Effector memory CD8-positive, alpha-beta T cell (primary cell): ENCODE results near the gene MSI2.
A peak's percentile ranks its signal among the peaks of the same experiment; 100 is the strongest.

ENCODE experiments used
- ATAC-seq: fragments of 150-1000 bp; cut with Tn5 transposase; replicated peaks from 2 replicates; pipeline ENCODE4 v1.10.0; 2021; ENCODE audit warnings: mild to moderate bottlenecking, moderate library complexity
- DNase-seq, 3 experiments: peaks; one replicate each; pipeline ENCODE4 v3.0.0; 2021
- H3K27ac Mint-ChIP-seq, 2 donors: one replicate each; pipeline ENCODE4 v1.8.0; 2022; ENCODE audit warnings: mild to moderate bottlenecking in 2 of 2, mixed read lengths in 2 of 2, moderate library complexity in 2 of 2
- H3K27me3 Mint-ChIP-seq, 2 donors: one replicate each; pipeline ENCODE4 v1.8.0; 2022; ENCODE audit warnings: mixed read lengths in 2 of 2
- H3K36me3 Mint-ChIP-seq: one replicate; pipeline ENCODE4 v1.8.0; 2022; ENCODE audit warnings: mild to moderate bottlenecking, moderate library complexity, mixed read lengths; ENCODE audit not compliant: insufficient read depth
- H3K4me1 Mint-ChIP-seq, 2 donors: one replicate each; pipeline ENCODE4 v1.8.0; 2022; ENCODE audit warnings: low read depth in 2 of 2, mixed read lengths in 2 of 2
- H3K4me3 Mint-ChIP-seq, 2 donors: one replicate each; pipeline ENCODE4 v1.8.0; 2022; ENCODE audit warnings: mild to moderate bottlenecking in 2 of 2, mixed read lengths in 2 of 2, moderate library complexity in 2 of 2
- H3K9me3 Mint-ChIP-seq, 2 donors: one replicate each; pipeline ENCODE4 v1.8.0; 2022; ENCODE audit warnings: mixed read lengths in 2 of 2

Gene MSI2

GRCh38 chr17:57601143-57601735 is 344.9 kb downstream of the MSI2 start:
- H3K9me3 Mint-ChIP-seq, result no peaks in the 10 kb centered on the region
- peaks cover 23% of the 10 kb centered on the region for H3K36me3 Mint-ChIP-seq
- H3K4me1 Mint-ChIP-seq, result peaks cover 78 to 82% of the 10 kb centered on the region in 2 donors
- DNase-seq (peak in 2 of 3 experiments; percentile 28 to 30), ATAC-seq (peak; percentile 29)
- H3K27me3 Mint-ChIP-seq, result no peaks in the 10 kb centered on the region
- peak overlapping the region; percentile 52 to 71 for H3K4me3 Mint-ChIP-seq
- H3K27ac Mint-ChIP-seq, result peak overlapping the region; percentile 90 to 94

DNA sequence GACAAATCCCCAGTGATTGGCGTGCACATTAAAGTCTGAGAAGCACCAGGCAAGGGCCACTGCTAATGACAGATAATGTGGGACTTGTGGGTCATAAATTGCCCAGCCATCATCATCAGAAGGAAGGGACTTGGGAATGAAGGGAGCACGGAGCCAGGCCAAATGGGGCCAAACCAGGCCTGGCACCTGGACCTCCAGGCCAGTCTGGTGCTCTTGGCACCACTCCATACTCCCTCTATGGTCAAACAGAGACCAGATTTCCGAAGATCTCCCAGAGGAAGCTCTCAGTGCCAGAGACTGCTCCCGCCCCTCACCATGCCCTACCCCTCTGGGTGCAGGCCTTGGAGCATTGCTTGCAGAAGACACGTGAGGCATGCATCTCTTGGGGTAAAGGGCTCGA is 346.6 kb downstream of the MSI2 start:
- peaks cover 87 to 89% of the 10 kb centered on the region in 2 donors for H3K4me1 Mint-ChIP-seq
- H3K36me3 Mint-ChIP-seq, result peaks cover 23% of the 10 kb centered on the region
- H3K9me3 Mint-ChIP-seq, result no peaks in the 10 kb centered on the region
- no peak for DNase-seq
- peak overlapping the region in 1 of 2 donors; percentile 94 for H3K27ac Mint-ChIP-seq
- ATAC-seq, result no peak
- peak overlapping the region; percentile 71 to 73 for H3K4me3 Mint-ChIP-seq
- H3K27me3 Mint-ChIP-seq, result no peaks in the 10 kb centered on the region

DNA sequence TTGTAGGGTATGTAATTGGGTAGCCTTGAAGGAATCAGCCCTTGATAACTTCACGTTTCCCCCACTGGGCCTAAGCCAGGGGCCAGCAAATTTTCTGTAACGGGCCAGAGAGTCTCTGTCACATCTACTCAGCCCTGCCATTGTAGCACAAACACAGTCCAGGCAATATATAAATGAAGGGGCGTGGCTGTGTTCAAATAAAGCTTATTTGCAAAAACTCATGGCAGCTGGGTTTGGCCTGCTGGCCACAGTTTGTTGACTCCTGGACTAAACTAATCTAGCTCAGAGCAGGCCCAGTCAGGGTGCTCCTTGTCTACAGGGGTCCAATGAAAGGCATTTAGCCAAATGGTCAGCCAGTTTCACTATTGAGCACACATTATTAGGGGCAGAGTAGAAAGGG is 347.2 kb downstream of the MSI2 start:
- Mint-ChIP-seq H3K9me3 (no peaks in the 10 kb centered on the region), H3K4me3 (peak overlapping the region; percentile 71 to 73), H3K27me3 (no peaks in the 10 kb centered on the region), H3K4me1 (peaks cover 83 to 88% of the 10 kb centered on the region in 2 donors), H3K36me3 (peaks cover 26% of the 10 kb centered on the region), H3K27ac (peak overlapping the region; percentile 94)
- no peak for ATAC-seq
- no peak for DNase-seq

DNA sequence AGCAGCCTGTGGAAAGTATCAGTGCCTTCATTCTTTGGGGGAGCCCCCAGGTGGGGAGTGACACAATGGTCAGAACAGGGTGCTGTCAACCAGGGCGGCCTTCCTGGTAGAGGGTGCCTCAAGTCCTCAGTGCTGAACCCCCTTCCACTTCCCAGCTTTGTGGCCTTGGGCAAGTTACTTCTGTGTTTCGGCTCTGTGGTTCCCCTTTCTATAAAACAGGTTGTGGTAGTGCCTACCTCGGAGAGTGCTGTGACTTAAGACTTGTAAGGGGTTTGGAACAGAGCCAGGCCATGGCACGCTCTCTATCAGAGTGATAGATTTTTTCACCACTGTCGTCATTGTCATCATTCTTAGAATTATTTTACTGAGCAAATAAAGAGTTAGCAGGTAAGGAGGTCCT is 347.7 kb downstream of the MSI2 start:
- H3K27ac Mint-ChIP-seq, result peak overlapping the region; percentile 94
- ATAC-seq (peak; percentile 79), DNase-seq (peak; percentile 71 to 78 (median 74))
- H3K4me3 Mint-ChIP-seq, result peak overlapping the region; percentile 71 to 73
- H3K9me3 Mint-ChIP-seq, result no peaks in the 10 kb centered on the region
- H3K4me1 Mint-ChIP-seq, result peaks cover 82 to 88% of the 10 kb centered on the region in 2 donors
- H3K27me3 Mint-ChIP-seq, result no peaks in the 10 kb centered on the region
- H3K36me3 Mint-ChIP-seq, result peaks cover 28% of the 10 kb centered on the region

- ATAC-seq, result peak; percentile 45
- Mint-ChIP-seq H3K4me3 (peak overlapping the region; percentile 71 to 73), H3K36me3 (peaks cover 22% of the 10 kb centered on the region), H3K4me1 (peaks cover 75 to 82% of the 10 kb centered on the region in 2 donors), H3K9me3 (no peaks in the 10 kb centered on the region), H3K27ac (peak overlapping the region; percentile 94), H3K27me3 (no peaks in the 10 kb centered on the region)
- peak in 2 of 3 experiments; percentile 43 to 51 for DNase-seq
Measured at GRCh38 chr17:57604771-57605674, 348.7 kb downstream of the MSI2 start.

DNA sequence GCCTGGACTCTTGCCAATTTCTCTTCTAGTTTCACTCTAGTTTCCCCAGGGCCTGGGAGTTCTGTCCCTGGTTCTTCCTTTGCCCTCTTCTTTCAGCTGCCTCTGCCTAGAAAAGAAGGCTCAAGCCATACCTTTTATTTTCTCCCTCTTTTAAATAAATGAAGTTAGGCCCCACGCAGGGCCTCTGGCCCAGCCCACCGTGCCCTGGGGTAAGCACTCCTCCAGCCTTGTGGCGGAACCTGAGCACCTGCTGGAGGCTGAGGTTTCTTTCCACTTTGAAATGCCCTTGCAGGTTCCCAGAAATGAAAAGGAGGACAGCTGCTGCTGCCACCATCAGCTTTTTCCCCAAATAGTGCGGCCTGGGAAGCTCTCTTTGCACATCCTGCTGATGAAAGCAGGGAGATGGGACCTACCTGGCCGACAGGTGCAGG is 349.4 kb downstream of the MSI2 start:
- Mint-ChIP-seq H3K4me1 (peaks cover 69 to 75% of the 10 kb centered on the region in 2 donors), H3K27ac (peak overlapping the region; percentile 94), H3K9me3 (no peaks in the 10 kb centered on the region), H3K27me3 (no peaks in the 10 kb centered on the region), H3K4me3 (peak overlapping the region; percentile 71 to 73), H3K36me3 (peaks cover 22% of the 10 kb centered on the region)
- DNase-seq, result no peak
- ATAC-seq, result peak; percentile 15

GRCh38 chr17:57606111-57606875 is 350.0 kb downstream of the MSI2 start:
- ATAC-seq (no peak), DNase-seq (no peak)
- H3K4me3 Mint-ChIP-seq, result peak overlapping the region; percentile 71 to 73
- peaks cover 65 to 69% of the 10 kb centered on the region in 2 donors for H3K4me1 Mint-ChIP-seq
- peaks cover 22% of the 10 kb centered on the region for H3K36me3 Mint-ChIP-seq
- H3K27me3 Mint-ChIP-seq, result no peaks in the 10 kb centered on the region
- peak overlapping the region; percentile 94 for H3K27ac Mint-ChIP-seq
- H3K9me3 Mint-ChIP-seq, result no peaks in the 10 kb centered on the region

- H3K9me3 Mint-ChIP-seq, result no peaks in the 10 kb centered on the region
- ATAC-seq (no peak), DNase-seq (no peak)
- H3K27ac Mint-ChIP-seq, result peak overlapping the region in 1 of 2 donors; percentile 94
- no peaks in the 10 kb centered on the region for H3K27me3 Mint-ChIP-seq
- peaks cover 16% of the 10 kb centered on the region for H3K36me3 Mint-ChIP-seq
- H3K4me1 Mint-ChIP-seq, result peaks cover 64 to 65% of the 10 kb centered on the region in 2 donors
- peak overlapping the region in 1 of 2 donors; percentile 4 for H3K4me3 Mint-ChIP-seq
Measured at GRCh38 chr17:57607553-57608120, 351.3 kb downstream of the MSI2 start.

GRCh38 chr17:57608369-57609124 is 352.2 kb downstream of the MSI2 start:
- ATAC-seq, result no peak
- Mint-ChIP-seq H3K27ac (peak overlapping the region in 1 of 2 donors; percentile 94), H3K27me3 (no peaks in the 10 kb centered on the region), H3K4me3 (no peak overlapping the region), H3K4me1 (peaks cover 61 to 68% of the 10 kb centered on the region in 2 donors), H3K9me3 (no peaks in the 10 kb centered on the region), H3K36me3 (peaks cover 13% of the 10 kb centered on the region)
- no peak for DNase-seq

DNA sequence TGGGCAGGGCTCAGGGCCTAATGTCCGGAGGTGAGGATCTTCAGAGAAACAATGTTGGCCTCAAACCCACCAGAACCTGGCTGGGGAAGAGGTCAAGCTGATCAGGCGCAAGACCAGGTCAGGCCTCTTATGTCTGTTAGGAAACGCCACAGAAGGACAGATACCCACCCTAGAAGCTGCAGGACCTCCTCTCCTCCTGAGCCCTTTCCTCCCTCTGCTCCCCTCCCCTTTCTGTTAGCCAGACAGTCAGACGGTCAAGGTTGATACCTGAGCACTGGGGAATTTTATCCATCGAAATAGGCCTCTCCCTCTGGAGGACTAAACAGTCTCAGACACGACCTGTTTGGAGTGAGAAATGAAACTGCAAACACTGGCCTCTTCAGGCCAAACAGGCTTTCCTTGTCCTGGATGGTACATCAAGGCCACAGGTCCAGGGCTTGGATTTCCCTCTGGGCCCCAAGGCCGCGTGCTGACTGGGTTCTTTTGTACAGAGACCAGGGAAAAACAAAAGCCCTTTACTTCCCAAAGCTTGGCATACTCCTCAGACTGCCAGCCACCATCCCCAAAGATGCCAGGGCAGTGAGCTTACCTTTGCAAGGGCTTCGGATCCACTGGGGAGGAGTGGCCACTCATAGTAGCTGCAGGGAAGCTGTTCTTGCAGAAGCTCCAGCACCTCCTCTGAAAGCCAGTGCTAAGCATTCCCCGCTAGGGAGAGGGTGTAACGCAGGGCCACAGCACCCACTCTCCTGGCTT is 353.0 kb downstream of the MSI2 start:
- DNase-seq (no peak), ATAC-seq (no peak)
- Mint-ChIP-seq H3K36me3 (peaks cover 11% of the 10 kb centered on the region), H3K27ac (peak overlapping the region in 1 of 2 donors; percentile 94), H3K27me3 (no peaks in the 10 kb centered on the region), H3K4me1 (peaks cover 54 to 62% of the 10 kb centered on the region in 2 donors), H3K9me3 (no peaks in the 10 kb centered on the region), H3K4me3 (peak overlapping the region in 1 of 2 donors; percentile 25)

GRCh38 chr17:57609878-57610270 is 353.6 kb downstream of the MSI2 start:
- H3K27ac Mint-ChIP-seq, result peak overlapping the region; percentile 52 to 94
- no peaks in the 10 kb centered on the region for H3K9me3 Mint-ChIP-seq
- DNase-seq, result no peak
- H3K36me3 Mint-ChIP-seq, result peaks cover 10% of the 10 kb centered on the region
- ATAC-seq, result no peak
- peak overlapping the region in 1 of 2 donors; percentile 25 for H3K4me3 Mint-ChIP-seq
- no peaks in the 10 kb centered on the region for H3K27me3 Mint-ChIP-seq
- peaks cover 51 to 59% of the 10 kb centered on the region in 2 donors for H3K4me1 Mint-ChIP-seq
